Thyroid gland (tissue), 4 donors: Measurements from ENCODE around the gene E2F1.

Experiments
- POLR2A ChIP-seq, 2 donors: fragments of 450-650 bp; IDR thresholded peaks; one replicate each; pipeline ENCODE4 v1.6.1; 2017; ENCODE audit warnings: antibody characterized with exemption in 2 of 2, mild to moderate bottlenecking in 2 of 2, moderate library complexity in 1 of 2
- TF ChIP-seq, protein P1 (sequence below), 6 experiments: fragments of 200-600 bp in 3 of 6; fragments of 450-650 bp in 3 of 6; sonication (generic) in 3 of 6; IDR thresholded peaks; one replicate each; pipeline ENCODE4 v1.5.1; 2016 to 2019; ENCODE audit warnings: antibody characterized with exemption in 6 of 6, mild to moderate bottlenecking in 2 of 6, inconsistent platforms in 1 of 6, moderate library complexity in 1 of 6

DNA sequence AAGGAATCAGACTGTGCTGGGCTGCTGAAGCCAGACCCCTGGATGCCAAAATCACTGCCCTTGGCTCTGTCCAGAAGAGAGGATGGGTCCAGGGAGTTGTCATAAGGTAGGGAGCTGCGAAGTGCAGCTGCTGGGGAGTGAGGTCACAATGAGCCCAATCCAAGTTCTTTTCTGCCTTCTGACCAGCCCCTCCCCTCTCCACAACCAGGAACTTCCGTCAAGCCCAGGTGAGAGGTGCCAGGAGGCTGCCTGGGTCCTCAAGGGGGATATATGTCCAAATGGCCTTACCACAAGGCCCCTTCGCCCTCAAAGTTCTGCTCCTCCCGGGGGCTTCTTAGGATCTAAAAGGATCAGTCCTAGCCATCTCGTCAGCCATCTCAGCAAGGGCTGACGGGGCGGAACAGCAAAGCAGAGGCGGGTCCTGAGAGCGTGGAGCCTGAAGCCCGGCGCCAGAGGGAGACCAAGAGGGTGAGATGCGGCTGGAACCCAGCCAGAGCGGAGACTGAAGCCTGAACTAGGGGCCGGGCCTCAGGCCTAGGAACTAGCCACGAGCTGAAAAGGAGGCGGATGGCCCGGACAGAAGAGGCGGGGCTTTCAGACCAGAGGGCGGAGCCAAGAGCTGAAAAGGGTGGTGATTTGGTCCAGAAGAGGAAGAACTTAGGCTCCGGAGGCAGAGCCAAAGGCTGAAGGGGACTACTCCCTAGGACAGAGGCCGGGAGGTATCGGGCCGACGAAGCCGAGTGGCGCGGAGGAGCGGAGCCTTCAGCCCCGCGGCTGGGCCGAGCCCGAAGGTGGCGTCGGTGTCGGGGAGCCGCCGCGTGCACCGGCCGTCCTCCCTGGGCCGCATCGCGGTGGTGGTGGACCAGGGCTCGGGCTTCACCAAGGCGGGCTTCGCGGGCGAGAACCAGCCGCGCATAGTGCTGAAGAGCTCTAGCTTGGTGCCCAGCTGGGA, 19.6 kb downstream of the E2F1 start, which contains the start of gene ACTL10:
- peak; percentile 72 to 95 for TF ChIP-seq POLR2A (IDR thresholded peaks at IDR 0.05)
- TF ChIP-seq, protein P1, sequence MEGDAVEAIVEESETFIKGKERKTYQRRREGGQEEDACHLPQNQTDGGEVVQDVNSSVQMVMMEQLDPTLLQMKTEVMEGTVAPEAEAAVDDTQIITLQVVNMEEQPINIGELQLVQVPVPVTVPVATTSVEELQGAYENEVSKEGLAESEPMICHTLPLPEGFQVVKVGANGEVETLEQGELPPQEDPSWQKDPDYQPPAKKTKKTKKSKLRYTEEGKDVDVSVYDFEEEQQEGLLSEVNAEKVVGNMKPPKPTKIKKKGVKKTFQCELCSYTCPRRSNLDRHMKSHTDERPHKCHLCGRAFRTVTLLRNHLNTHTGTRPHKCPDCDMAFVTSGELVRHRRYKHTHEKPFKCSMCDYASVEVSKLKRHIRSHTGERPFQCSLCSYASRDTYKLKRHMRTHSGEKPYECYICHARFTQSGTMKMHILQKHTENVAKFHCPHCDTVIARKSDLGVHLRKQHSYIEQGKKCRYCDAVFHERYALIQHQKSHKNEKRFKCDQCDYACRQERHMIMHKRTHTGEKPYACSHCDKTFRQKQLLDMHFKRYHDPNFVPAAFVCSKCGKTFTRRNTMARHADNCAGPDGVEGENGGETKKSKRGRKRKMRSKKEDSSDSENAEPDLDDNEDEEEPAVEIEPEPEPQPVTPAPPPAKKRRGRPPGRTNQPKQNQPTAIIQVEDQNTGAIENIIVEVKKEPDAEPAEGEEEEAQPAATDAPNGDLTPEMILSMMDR (IDR thresholded peaks at IDR 0.05), result peak in 4 of 6 experiments; percentile 37 to 45 (median 43)
